CD4-positive, alpha-beta T cell (primary cell): ENCODE data around the gene CD37. TPM values are rescaled to one million over a fixed set of nuclear protein-coding genes. Genes with fewer than 3 reads are reported as not detected.
A peak's percentile ranks its signal among the peaks of the same experiment; 100 is the strongest.

Source experiments
- ATAC-seq: fragments of 200-7000 bp; cut with Tn5 transposase; one replicate; pipeline ENCODE4 v1.10.0; 2022; ENCODE audit warnings: mild to moderate bottlenecking; ENCODE audit not compliant: poor library complexity
- CTCF ChIA-PET: fragments of 350-600 bp; sonication (Branson Sonifier 250); formaldehyde crosslinking; loops from one replicate; lab custom pipeline; 2021; ENCODE audit warnings: antibody characterized with exemption, inconsistent platforms; lab: Charles Lee
- POLR2A ChIA-PET: fragments of 350-600 bp; sonication (Branson Sonifier 250); formaldehyde crosslinking; loops from one replicate; lab custom pipeline; 2021; ENCODE audit warnings: antibody characterized with exemption, inconsistent platforms; lab: Charles Lee
- DNase-seq, 14 experiments: peaks; one replicate each; pipeline ENCODE4 v3.0.0-alpha.2; 2013 to 2020; ENCODE audit warnings: mixed read lengths in 2 of 14
- H3K27ac ChIP-seq, 2 donors: one replicate each; pipeline versions ENCODE4 v1.5.1 to v1.7.0; 2013; ENCODE audit warnings: low read length in 2 of 2, low read depth in 1 of 2, mild to moderate bottlenecking in 1 of 2
- H3K27me3 ChIP-seq, 2 experiments: 1 replicate in 1 of 2; 2 replicates in 1 of 2; pipeline versions ENCODE4 v1.6.1 to v1.7.0; 2013; ENCODE audit warnings: low read length in 2 of 2, control low read depth in 1 of 2, mild to moderate bottlenecking in 1 of 2, moderate library complexity in 1 of 2; ENCODE audit not compliant: insufficient read depth in 2 of 2, control insufficient read depth in 1 of 2
- H3K36me3 ChIP-seq: one replicate; pipeline ENCODE4 v1.6.1; 2013; ENCODE audit warnings: low read length, control low read depth; ENCODE audit not compliant: insufficient read depth
- H3K4me1 ChIP-seq: one replicate; pipeline ENCODE4 v1.6.1; 2013; ENCODE audit warnings: low read length, control low read depth; ENCODE audit not compliant: insufficient read depth
- H3K4me3 ChIP-seq: one replicate; pipeline ENCODE4 v1.5.1; 2013; ENCODE audit warnings: mild to moderate bottlenecking, low read length, moderate library complexity
- H3K9me3 ChIP-seq, 2 experiments: 1 replicate in 1 of 2; 2 replicates in 1 of 2; pipeline versions ENCODE4 v1.6.1 to v1.7.0; 2013; ENCODE audit warnings: low read length in 2 of 2, mild to moderate bottlenecking in 2 of 2, control low read depth in 1 of 2, moderate library complexity in 1 of 2; ENCODE audit not compliant: control insufficient read depth in 1 of 2, insufficient read depth in 1 of 2
- H3K27ac Mint-ChIP-seq: one replicate; pipeline ENCODE4 v1.8.0; 2020; ENCODE audit warnings: mixed read lengths
- H3K27me3 Mint-ChIP-seq: one replicate; pipeline ENCODE4 v1.8.0; 2021; ENCODE audit warnings: mixed read lengths
- H3K36me3 Mint-ChIP-seq: one replicate; pipeline ENCODE4 v1.8.0; 2021; ENCODE audit warnings: low read depth, mixed read lengths
- H3K4me1 Mint-ChIP-seq: one replicate; pipeline ENCODE4 v1.8.0; 2021; ENCODE audit warnings: low read depth, mixed read lengths
- H3K4me3 Mint-ChIP-seq: one replicate; pipeline ENCODE4 v1.8.0; 2020; ENCODE audit warnings: mild to moderate bottlenecking, mixed read lengths
- H3K9me3 Mint-ChIP-seq: one replicate; pipeline ENCODE4 v1.8.0; 2020; ENCODE audit warnings: mixed read lengths
- CTCF ChIP-seq: fragments of 200-600 bp; IDR thresholded peaks from one replicate; pipeline ENCODE4 v1.8.0; 2022; ENCODE audit warnings: antibody characterized with exemption, mild to moderate bottlenecking
- intact Hi-C, 2 experiments: fragments of 100-400 bp; cut with DNase I in 1 of 2; cut with micrococcal nuclease in 1 of 2; formaldehyde crosslinking; loops; one replicate each; pipeline versions ENCODE4 v1.15.1 to v1.9.0; 2023 to 2025; cut with DNase I, micrococcal nuclease
- total RNA-seq, 174 experiments: library from RNA in 2 of 174; stranded (reverse) in 2 of 174; gene quantifications; one replicate each; pipeline ENCODE4 v1.2.3 and lab custom pipeline; 2021 to 2026

The CD37 gene
- total RNA-seq, 2 experiments from 2014 or later = 329 to 350 TPM

GRCh38 chr19:49382639-49383038 lies 47.4 kb downstream of the CD37 start:
- intact Hi-C loops = no loop called here
- H3K27me3 ChIP-seq = peaks cover 0 to 8% of the 10 kb centered on the region in 2 experiments
- Mint-ChIP-seq H3K4me3 (no peak overlapping the region), H3K27ac (no peak overlapping the region), H3K4me1 (peaks cover 5% of the 10 kb centered on the region), H3K27me3 (no peaks in the 10 kb centered on the region), H3K36me3 (no peaks in the 10 kb centered on the region), H3K9me3 (peaks cover 6% of the 10 kb centered on the region)
- H3K36me3 ChIP-seq = no peaks in the 10 kb centered on the region
- peaks cover 3% of the 10 kb centered on the region for H3K4me1 ChIP-seq
- no peak overlapping the region for H3K4me3 ChIP-seq
- ChIA-PET CTCF (interaction anchor here (0.8 kb wide), 1 partner anchor 383 kb away, joined by 3 read pairs; no protein-coding TSS in a partner anchor), POLR2A (no interaction called here)
- DNase-seq = no peak
- ATAC-seq = no peak
- H3K9me3 ChIP-seq = peaks cover 0 to 8% of the 10 kb centered on the region in 2 experiments
- H3K27ac ChIP-seq = no peak overlapping the region
- TF ChIP-seq CTCF = no peak

GRCh38 chr19:49383599-49383998 lies 48.4 kb downstream of the CD37 start:
- CTCF ChIA-PET = interaction anchor here (0.8 to 1.5 kb wide), 2 partner anchors 87 to 384 kb away, joined by 3 to 5 read pairs; no protein-coding TSS in a partner anchor
- DNase-seq (no peak), ATAC-seq (no peak)
- H3K4me3 Mint-ChIP-seq = no peak overlapping the region
- no peak overlapping the region for H3K27ac Mint-ChIP-seq
- no peaks in the 10 kb centered on the region for H3K36me3 Mint-ChIP-seq
- no peaks in the 10 kb centered on the region for H3K27me3 Mint-ChIP-seq
- peaks cover 11% of the 10 kb centered on the region for H3K4me1 ChIP-seq
- no peak for TF ChIP-seq CTCF
- no peaks in the 10 kb centered on the region for H3K36me3 ChIP-seq
- H3K9me3 Mint-ChIP-seq = peaks cover 6% of the 10 kb centered on the region
- H3K4me1 Mint-ChIP-seq = peaks cover 11% of the 10 kb centered on the region
- H3K4me3 ChIP-seq = no peak overlapping the region
- peaks cover 0 to 8% of the 10 kb centered on the region in 2 experiments for H3K27me3 ChIP-seq
- intact Hi-C loops = no loop called here
- peaks cover 0 to 8% of the 10 kb centered on the region in 2 experiments for H3K9me3 ChIP-seq
- no peak overlapping the region for H3K27ac ChIP-seq
- POLR2A ChIA-PET = no interaction called here

GRCh38 chr19:49387936-49388372 lies 52.7 kb downstream of the CD37 start, which contains the start of gene KASH5:
KASH5 (plus strand) TSS chr19:49388249; CDS start chr19:49390884, 2,635 bp downstream.
- Mint-ChIP-seq H3K9me3 (peaks cover 3% of the 10 kb centered on the region), H3K36me3 (no peaks in the 10 kb centered on the region), H3K27ac (peak within 1 kb of the TSS; percentile 81), H3K4me1 (peaks cover 19% of the 10 kb centered on the region), H3K4me3 (peak within 1 kb of the TSS; percentile 62), H3K27me3 (no peaks in the 10 kb centered on the region)
- no peak within 1 kb of the TSS for H3K27ac ChIP-seq
- ChIA-PET CTCF (no interaction called here), POLR2A (interaction anchor here (0.6 to 2.2 kb wide), 3 partner anchors 25 to 82 kb away, joined by 3 to 5 read pairs (median 3); no protein-coding TSS in a partner anchor)
- no peak within 1 kb of the TSS for H3K4me3 ChIP-seq
- no peaks in the 10 kb centered on the region for H3K9me3 ChIP-seq
- intact Hi-C loops = no loop called here
- ATAC-seq = peak; percentile 81
- no peaks in the 10 kb centered on the region for H3K36me3 ChIP-seq
- no peaks in the 10 kb centered on the region for H3K27me3 ChIP-seq
- H3K4me1 ChIP-seq = peaks cover 20% of the 10 kb centered on the region
- DNase-seq = peak; percentile 70 to 96 (median 82)
- no peak for TF ChIP-seq CTCF
